ENCODE results near the gene DACH1.

DNA sequence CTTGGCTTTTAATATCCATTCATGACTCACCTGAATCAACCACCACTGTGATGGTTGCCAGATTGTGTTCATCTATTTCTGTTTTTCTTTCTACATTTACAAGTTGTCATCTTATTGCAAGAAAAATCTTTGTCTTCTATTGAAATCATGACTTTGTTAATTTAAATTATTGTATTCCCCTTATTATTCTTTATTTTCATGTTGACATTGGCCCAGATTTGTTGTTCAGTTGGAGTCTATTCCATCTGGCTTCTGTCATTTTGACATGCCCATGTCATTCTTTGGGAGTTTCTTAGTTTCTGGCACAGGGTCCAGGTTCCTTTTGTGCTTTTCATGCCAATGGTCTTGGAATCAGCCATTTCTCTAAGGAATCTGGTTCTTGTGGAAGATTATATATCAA lies 19.9 kb upstream of the DACH1 start:
- TF ChIP-seq, protein P1, sequence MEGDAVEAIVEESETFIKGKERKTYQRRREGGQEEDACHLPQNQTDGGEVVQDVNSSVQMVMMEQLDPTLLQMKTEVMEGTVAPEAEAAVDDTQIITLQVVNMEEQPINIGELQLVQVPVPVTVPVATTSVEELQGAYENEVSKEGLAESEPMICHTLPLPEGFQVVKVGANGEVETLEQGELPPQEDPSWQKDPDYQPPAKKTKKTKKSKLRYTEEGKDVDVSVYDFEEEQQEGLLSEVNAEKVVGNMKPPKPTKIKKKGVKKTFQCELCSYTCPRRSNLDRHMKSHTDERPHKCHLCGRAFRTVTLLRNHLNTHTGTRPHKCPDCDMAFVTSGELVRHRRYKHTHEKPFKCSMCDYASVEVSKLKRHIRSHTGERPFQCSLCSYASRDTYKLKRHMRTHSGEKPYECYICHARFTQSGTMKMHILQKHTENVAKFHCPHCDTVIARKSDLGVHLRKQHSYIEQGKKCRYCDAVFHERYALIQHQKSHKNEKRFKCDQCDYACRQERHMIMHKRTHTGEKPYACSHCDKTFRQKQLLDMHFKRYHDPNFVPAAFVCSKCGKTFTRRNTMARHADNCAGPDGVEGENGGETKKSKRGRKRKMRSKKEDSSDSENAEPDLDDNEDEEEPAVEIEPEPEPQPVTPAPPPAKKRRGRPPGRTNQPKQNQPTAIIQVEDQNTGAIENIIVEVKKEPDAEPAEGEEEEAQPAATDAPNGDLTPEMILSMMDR (IDR thresholded peaks at IDR 0.05) = no peak
- TF ChIP-seq POLR2A (IDR thresholded peaks at IDR 0.05) (no peak), POLR2AphosphoS5 (IDR thresholded peaks at IDR 0.05) (no peak), EP300 (IDR thresholded peaks at IDR 0.05) (no peak)

Data from suprapubic skin (tissue), 4 donors.